ENCODE data around the gene ADD1.

ADD1 gene

DNA sequence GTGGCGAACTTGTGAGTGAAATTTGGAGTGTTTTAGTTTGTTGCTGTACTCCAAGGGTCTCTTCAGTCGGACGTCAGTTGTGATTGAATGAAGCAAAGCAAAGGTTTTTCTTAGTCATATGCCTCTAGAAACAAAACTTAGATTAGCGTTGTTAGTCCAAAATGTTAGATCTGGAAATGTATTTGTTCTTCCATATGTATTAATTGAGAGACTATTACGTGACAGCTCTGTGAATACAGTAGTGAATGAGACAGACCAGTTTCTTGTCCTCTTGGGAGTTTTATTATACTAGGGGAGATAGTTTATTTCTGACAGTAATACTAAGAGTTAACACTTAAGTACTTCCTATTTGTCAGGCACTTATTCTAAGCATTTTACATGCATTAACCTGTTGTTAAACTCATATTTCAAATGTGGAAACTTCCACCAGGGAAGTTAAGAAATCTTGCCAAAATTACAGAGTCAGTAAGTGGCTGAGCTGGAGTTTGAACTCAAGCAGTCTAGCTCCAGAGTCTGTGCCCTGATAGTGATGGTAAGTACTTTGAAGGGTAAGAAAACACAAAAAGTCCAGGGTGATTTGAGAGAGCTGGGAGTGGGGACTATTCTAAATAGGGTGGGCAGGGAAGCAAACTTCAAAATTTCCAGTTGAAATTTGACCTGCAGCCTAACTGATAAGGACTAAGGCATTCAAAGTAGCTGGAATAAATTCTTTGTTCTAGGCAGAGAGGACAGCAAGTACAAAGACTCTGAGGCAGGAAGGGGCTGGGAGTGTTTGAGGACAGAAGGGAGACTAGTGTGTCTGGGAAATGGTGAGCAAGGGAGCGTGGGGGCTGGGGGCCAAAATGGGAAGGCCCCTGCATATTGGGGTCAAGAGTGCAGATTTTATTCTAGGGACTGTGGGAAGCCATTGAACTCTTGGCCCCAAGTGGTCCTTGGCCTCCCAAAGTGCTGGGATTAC is 17.0 kb downstream of the ADD1 start:
- no peak for DNase-seq (ENCODE audit: low spot score)

DNA sequence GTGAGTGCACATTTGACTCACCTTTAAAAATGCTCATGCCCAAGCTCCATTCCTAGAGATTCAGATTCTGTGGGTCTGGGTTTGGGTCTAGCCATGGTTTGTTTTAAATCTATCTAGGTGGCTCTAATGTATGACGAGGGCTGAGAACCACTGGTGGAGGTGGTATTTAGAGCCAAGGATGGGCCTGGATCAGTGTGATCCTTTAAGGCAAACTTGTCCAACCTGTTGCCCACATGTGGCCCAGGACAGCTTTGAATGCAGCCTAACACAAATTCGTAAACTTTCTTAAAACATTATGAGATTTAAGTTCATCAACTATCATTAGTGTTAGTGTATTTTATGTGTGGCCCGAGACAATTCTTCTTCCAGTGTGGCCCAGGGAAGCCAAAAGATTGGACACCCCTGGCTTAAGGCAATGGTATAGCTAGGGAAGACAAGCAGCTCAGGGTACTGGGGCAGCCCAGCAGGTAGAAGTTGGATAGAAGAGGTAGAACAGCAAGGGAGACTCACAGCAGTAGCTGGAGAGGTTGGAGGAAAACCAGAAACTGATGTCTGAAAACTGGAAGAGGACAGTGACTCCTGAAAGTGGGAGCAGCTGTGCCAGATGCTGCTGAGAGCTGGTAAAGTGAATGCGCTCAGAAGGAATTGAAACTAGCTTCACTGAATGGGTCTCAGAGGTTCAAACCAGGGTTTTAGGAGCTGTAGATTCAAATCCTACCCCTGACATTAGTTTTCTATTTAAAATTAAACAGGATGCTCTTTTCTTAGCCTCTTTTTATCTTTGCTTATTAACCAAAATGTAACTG is 18.2 kb downstream of the ADD1 start:
- no peak for DNase-seq (ENCODE audit: low spot score)

DNA sequence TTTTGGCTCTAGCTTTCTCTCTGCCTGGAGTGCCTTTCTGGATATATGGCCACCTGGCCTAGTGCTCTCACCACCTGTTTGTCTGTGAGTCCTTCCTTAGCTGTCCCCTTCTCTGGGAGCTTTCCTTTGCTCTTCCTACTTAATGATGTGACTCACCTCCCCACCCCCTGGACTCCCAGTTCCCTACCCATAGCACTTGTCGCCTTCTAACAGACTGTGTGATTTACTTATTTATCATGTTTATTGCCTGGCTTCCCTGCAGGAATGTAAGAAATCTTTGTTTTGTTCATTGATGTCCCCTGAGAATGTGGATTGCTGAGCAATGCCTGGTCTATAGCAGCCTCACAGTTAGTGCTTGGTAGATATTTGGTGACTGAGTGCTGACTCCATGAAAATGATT is 18.9 kb downstream of the ADD1 start:
- no peak for DNase-seq (ENCODE audit: low spot score)

DNA sequence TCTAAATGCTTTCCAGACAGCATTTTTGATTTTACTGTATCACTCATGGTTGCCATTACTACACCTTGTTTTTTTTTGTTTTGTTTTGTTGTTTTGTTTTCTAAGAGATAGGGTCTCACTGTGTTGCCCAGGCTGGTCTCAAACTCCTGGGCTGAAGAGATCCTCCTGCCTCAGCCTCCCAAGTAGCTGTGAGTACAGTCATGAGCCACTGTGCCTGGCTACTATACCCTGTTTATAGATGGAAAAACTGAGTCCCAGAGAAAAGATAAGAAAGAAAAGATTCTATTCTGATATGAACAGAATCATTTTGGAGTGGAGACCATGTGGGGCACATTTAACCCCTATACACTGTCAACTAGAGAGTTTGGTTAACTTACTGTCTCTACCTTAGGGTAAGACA is 20.0 kb downstream of the ADD1 start:
- no peak for DNase-seq (ENCODE audit: low spot score)

DNA sequence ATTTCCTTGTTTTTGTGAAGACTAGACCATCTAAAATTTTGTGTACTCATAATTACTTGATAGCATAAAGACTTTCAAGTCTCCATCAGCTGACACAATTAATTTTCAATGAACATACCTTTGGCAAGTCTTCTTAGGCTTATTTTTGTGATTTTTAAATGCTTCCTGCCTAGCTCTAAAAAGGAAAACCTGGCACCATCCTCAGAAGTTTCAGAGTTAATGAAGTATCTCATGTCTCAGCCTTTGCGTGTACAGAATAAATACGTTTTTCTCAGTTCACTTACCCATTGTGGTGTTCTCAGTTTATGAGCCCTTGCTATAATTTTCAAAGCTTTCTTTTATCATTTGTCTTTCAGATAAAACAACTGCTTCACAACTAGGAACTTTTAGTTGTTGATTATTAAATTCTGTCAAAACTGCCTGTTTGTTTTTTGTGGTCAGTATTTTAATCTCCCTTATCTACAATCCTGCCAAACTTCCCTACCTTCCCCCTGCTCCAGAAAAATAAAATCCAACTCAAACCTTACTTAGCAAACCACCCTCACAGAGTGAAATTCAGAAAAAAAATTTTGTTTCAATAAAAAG is 21.6 kb downstream of the ADD1 start:
- DNase-seq (ENCODE audit: low spot score): no peak

DNA sequence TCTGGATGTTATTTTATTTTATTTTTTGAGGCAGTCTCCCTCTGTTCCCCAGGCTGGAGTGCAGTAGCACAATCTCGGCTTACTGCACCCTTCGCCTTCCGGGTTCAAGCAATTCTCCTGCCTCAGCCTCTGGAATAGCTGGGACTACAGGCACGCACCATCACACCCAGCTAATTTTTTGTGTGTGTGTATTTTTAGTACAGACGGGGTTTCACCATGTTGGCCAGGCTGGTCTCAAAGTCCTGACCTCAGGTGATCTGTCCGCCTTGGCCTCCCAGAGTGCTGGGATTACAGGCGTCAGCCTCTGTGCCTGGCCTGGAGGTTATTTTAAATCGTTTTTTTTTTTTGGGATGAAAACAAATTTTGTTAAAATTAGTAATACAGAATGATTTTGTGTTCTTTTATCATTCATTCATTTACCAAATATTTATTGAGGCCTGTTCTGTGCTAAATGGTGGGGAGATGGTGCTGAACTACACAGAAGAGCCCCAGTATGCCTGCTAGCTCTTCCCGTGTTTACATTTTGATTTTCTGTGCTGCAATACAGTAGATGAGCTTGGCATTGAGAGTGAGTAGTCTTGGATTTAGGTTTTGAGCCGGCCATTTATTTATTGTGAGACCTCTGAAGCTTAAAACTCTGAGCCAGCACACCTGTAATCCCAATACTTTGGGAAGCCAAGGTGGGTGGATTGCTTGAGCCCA is 22.7 kb downstream of the ADD1 start:
- DNase-seq (ENCODE audit: low spot score): no peak

DNA sequence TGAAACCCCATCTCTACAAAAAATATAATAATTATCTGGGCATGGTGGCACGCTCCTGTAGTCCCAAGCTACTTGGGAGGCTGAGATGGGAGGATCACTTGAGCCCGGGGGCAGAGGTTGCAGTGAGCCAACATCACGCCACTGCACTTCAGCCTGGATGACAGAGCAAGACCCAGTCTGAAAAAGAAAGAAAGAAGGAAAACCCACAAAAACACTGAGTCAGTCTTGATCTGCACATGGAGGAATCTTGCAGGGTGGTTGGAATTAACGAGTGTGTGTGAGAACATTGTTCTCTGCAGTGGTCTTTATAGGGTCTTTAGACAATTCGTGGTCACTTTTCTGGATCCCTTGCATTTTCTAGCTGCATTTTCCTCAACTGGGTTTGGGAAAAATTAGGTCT is 23.2 kb downstream of the ADD1 start:
- no peak for DNase-seq (ENCODE audit: low spot score)

DNA sequence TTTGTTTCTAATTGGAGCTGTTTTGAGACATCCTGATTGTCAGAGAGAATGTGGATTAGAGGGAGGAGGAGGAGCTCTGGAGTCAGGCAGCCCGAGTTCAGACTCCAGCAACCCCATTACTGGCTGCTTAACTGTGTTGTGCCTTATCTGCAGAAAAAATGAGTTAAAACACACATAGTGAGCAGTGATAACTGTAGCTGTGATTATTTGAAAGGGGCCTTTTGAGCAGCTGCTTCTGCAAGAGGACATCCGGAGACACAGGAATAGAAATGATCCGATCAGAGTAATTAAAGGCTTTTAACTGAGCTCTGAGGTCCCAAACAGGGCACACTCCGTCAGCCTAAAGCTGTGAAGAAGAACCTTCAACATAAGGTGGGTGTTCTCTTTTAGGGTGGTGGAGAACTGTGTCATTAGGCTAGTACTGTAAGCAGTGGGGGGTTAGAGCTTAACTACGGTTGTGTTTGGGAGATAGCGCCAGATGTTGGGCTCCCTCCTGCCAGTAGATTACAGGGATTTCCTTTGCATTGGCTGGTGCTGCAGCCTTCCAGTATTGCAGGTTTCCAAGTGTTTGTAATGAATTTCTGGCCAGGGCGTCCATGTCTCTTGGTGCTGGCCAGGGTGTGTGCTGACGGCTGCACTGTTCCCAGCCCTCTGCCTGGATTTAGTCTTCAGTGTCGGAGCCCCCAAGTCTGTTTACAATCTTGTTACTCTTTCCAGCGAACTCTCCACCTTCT is 24.3 kb downstream of the ADD1 start:
- no peak for DNase-seq (ENCODE audit: low spot score)

DNA sequence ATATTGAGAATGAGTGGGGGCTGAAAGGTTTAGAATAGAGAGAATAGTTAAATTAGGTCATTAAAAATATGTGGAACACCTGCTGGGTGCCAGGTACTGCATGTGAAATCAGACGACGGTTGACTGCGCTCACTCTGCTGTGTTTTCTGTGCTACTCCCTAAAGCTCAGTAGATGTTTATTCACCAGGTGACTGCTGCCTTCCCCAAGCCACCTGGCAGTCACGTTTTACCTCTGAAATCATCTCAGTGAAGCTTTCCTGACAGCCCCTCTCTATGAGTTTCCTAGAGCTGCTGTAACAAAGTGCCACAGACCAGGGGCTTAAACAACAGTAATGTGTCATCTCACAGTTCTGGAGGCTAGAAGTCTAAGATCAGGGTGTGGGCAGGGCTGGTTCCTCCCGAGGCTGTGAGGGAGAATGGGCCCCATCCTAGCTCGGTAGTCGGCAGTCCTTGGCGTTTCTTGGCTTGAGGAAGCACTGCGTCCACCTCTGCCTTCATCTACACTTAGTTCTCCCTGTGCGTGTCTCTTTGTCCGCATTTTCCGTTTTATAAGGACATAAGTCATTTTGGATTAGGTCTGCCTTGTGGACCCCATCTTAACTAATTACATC is 25.3 kb downstream of the ADD1 start:
- DNase-seq (ENCODE audit: low spot score): no peak

DNA sequence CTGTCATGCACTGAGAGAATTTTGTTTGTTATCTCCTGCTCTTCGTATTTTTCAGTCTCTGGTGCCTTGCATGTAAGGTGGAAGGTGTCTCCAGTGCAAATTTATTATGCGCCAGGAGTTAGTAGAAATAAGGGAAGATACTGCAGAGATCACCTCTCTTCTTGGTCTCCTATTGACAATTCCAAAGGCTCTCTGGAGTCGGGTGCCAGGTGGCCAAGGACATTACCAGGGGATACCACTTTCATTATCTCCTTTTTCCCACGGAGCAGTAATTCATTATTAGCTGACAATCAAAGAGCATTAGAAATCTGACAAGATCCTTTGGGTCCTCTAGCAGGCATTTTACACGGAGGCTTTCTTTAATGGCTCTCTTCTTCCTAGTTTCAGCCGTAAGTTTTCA is 26.0 kb downstream of the ADD1 start:
- no peak for DNase-seq (ENCODE audit: low spot score)

DNA sequence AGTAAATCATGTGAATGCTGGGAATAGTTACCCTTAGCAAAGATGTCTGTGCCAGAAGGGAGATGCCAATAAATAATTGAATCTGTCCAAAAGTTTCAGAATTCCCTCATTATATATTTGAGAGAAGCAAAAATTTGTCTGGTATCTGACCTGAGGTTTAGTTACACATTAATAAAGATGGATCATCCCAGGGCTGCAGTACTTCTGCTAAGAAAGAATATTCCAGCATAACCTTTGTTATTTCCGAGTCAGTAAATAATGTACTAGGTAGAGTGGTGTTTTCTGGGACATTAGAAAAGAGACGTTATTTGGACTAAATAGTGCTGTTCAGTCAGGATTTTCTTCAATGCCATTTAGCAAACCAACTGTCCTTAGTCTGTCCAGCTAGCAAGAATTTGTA is 26.4 kb downstream of the ADD1 start:
- no peak for DNase-seq (ENCODE audit: low spot score)

DNA sequence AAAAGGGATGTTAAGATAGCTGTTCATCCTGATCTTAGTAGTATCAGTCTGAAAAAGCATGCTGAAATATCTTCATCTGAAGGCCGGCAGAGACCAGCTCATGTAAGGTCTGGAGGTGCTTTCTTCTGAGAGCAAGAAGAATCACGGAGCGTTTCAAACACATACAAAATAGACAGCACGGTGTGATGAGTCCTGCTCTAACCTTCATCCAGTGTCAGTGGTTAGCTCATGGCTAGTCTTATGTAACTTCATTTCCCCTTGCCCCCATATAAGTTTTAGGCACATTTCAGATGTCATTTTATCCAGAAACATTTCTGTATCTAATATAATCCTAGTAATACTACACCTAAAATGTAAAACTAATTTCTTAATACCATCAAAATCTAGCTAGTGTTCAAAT is 27.8 kb downstream of the ADD1 start:
- no peak for DNase-seq (ENCODE audit: low spot score)

DNA sequence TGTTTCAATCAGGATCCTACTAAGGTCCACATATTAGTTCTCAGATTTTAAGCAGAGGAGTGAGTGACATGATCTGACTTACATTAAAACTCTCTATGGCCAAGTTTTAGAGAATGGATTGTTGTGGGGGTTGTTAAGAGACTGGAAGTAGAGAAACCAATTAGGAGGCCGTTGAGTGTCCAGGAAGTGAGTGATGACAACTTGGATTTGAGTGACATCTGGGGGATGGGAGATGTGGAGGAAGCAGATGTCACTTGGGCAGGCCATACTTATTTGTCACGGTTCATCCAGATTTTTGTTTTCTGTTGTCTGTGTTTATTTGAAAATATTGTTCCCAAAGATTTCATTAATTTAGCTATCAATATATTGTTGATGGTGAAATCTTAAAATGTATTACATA is 28.3 kb downstream of the ADD1 start:
- DNase-seq (ENCODE audit: low spot score): no peak

DNA sequence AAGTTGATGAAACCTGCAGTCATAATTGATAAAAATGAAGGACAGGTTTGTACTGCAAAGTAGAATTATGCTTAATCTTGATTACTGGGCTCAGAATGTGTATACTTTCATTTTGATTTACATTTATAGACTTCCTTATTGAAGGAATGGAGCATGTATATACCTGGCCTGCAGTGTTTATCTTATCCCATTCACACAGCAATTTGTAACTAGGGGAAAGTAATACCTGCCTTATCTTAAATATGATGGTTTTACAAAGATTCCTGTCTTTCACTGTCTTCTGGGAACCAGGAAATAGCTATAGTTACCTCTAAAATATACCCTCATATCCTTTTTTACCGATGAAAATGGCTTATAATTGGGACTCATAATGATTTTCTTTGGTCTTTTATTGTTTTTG is 29.7 kb downstream of the ADD1 start:
- DNase-seq (ENCODE audit: low spot score): no peak

DNA sequence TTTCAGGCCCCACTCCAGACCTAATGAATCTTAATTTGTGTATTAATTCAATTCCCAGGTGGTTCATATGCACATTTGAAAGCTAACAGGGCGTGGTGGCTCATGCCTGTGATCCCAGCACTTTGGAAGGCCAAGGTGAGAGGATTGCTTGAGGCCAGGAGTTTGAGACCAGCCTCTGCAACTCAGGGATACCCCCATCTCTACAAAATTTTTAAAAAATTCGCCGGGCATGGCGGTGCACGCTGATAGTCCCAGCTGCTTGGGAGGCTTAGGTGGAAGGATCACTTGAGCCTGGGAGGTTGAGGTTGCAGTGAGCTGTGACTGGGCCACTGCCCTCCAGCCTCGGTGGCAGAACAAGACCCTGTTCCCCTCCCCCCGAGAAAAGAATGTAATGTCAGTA is 31.2 kb downstream of the ADD1 start:
- no peak for DNase-seq (ENCODE audit: low spot score)

DNA sequence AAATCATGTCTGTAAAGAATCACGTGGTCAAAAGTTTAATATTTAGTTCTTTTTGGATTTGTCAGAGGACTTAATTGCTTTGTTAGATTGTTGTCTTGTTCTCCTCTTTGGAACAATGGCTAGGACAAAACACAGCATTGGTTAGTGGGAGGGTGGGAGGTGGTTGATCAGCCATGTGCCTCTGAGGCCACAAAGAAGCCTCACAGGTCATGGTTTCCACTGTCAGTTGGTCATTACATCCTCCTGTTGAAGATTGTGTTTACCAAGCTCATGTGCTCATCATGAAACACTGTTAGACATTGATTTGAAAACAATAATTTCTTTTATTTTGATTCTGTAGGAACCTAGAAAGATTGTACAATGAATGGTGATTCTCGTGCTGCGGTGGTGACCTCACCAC is 31.9 kb downstream of the ADD1 start:
- no peak for DNase-seq (ENCODE audit: low spot score)

DNA sequence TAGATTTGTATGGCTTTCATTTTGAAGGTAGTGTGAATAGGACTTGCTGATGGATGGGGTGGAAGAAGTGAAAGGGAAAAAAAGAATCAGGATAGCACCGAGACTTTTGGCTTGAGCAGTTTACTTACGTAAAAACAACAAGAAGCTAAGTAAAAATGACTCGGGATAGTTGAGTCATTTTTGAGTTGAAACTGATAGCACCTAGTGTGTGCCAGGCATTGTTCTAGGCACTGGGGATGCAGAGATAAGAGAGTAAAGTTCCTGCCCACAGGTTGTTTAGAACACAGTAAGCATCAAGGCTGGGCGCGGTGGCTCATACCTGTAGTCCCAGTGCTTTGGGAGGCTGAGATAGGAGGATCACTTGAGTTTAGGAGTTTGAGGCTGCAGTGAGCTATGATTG is 34.7 kb downstream of the ADD1 start:
- no peak for DNase-seq (ENCODE audit: low spot score)

DNA sequence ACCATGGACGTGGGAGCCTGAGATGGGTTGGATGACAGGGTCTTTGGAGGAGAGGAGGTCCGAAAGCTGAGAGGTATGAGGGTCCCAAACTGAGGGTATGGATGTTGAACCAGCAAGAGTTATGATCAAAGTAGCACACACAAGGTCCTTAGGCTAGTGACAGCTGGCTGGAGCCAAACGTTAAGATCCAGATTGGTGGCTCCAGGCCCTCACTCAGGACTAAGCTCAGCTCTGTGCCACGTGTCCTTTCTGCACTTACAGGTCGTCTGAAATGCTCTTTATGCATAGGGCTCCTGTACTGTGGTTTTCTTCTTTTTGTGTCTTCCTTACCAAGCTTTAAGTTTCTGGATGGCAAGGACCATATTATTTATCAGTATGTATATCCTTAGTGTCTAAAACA is 35.4 kb downstream of the ADD1 start:
- no peak for DNase-seq (ENCODE audit: low spot score)

DNA sequence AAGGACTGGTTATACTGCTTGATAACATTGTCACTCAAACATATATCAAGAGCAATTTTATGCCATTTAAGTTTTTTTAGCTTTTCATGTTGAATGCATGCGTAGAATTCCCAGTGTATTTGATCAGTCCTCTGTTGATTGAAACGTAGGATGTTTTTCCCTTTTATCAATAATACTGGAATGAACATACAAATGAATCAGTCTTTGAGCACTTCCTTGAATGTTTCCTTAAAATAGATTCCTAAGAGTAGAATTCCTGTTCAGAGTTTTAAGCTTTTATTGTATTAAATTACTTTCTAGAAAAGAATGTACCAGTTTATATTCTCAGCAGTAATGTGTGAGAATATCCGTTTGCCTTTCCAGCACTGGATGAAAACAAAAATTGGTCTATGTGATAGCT is 37.8 kb downstream of the ADD1 start:
- no peak for DNase-seq (ENCODE audit: low spot score)

DNA sequence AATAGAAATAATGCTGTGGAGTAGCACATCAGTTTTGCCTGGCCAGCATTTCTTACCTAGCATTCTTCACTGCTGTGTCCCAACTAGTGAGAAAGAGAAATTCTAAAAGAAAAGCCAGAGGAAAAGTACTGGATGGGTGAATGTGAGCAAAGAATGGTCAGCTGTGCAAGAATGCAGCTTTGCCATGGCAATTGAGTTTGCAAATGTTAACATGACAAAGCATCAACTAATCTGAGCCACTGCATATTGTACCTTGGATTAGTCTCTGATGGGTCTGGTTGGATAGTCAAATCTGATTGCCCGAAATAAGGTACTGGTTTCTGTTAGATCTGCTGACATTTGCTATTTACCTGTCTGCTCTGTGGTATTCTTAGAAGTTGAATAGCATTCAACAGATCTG is 38.7 kb downstream of the ADD1 start:
- DNase-seq (ENCODE audit: low spot score): no peak

DNA sequence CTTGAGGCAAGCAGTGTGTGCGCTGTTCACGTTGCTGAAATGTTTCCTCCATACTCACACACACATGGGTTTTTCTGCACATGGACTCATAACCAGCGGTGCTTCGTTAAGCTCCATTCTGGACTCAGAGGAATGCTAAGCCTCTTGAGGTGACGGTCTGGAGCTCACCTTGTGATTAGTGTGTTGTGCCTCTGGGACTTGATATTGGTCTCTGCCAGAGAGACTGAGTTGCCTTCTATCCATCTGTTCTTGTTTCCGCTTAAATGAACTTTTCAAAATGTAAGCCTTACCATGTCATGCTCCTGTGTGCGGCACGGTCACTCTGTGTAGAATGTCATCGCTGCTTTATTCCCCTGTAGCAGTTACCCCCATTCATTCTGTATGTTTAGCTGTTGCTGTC is 42.5 kb downstream of the ADD1 start:
- no peak for DNase-seq (ENCODE audit: low spot score)
